Measurements from ENCODE around the gene CEP95. TPM values are rescaled to one million over a fixed set of nuclear protein-coding genes. Genes with fewer than 3 reads are reported as not detected.

The CEP95 gene
- total and polyA plus RNA-seq, 2 of the 13 experiments (the other 11 are each of a cell fraction or from before 2014, with no cell fraction given), result 65.9 to 68.8 TPM

- ATAC-seq, result no peak
- H3K36me3 ChIP-seq (replicated peaks in 1 of 2; ENCODE audit: control insufficient read depth in 1 of 2, insufficient read depth in 2 of 2, low read length in 2 of 2), result no peaks in the 10 kb centered on the region
- H3K27ac ChIP-seq (ENCODE audit: extremely low read length, insufficient read depth, low read length), result no peak overlapping the region
- no peaks in the 10 kb centered on the region for H3K4me1 ChIP-seq (ENCODE audit: insufficient read depth, low read length)
- FAIRE-seq, result no peak
- 62% methylated on average over 3 of the region's 3 CpGs for WGBS (ENCODE audit: low lambda C conversion rate)
- no peak for DNase-seq (ENCODE audit: low spot score)
- ChIA-PET POLR2A (no interaction called here), CTCF (ENCODE audit: low intra/inter-chr PET ratio, low total read pairs) (no interaction called here)
- H4K20me1 ChIP-seq (ENCODE audit: insufficient read depth, low read length), result no peaks in the 10 kb centered on the region
- BruUV-seq (replicated peaks), result no TSS peak
- no peak overlapping the region for H2AFZ ChIP-seq (ENCODE audit: low read length)
- peaks cover 0 to 2% of the 10 kb centered on the region in 2 experiments; a peak in 1 of 5 replicates for H3K27me3 ChIP-seq (ENCODE audit: control insufficient read depth in 1 of 2, insufficient read depth in 2 of 2, low read length in 2 of 2)
- H3K79me2 ChIP-seq (ENCODE audit: insufficient read depth, low read length), result no peaks in the 10 kb centered on the region
- no peak overlapping the region for H3K4me3 ChIP-seq (replicated peaks in 1 of 3; ENCODE audit: insufficient read depth in 1 of 3, low read depth in 2 of 3, low read length in 3 of 3)
- H3K9me3 ChIP-seq (ENCODE audit: low read length), result no peaks in the 10 kb centered on the region
- H3K9ac ChIP-seq (ENCODE audit: insufficient read depth, low read depth, low read length), result no peak overlapping the region
- in situ Hi-C loops (cut with HindIII; ENCODE audit: extremely low pct_ligation_motif_present, low pct_unique_long_range_greater_than_20kb) (no loop called here), intact Hi-C loops (cut with micrococcal nuclease; ENCODE audit: unreplicated experiment) (no loop called here)
- H3K4me2 ChIP-seq (ENCODE audit: low read depth, low read length), result no peak overlapping the region
- TF ChIP-seq ZFP1 (CRISPR knock-in tag; IDR thresholded peaks at IDR 0.05), result no peak
- TF ChIP-seq CEBPB (IDR thresholded peaks at IDR 0.05; ENCODE audit: borderline replicate concordance, low read depth, low read length), result peak; percentile 63
Measured at GRCh38 chr17:64471440-64471839, 35.3 kb upstream of the CEP95 start.

DNA sequence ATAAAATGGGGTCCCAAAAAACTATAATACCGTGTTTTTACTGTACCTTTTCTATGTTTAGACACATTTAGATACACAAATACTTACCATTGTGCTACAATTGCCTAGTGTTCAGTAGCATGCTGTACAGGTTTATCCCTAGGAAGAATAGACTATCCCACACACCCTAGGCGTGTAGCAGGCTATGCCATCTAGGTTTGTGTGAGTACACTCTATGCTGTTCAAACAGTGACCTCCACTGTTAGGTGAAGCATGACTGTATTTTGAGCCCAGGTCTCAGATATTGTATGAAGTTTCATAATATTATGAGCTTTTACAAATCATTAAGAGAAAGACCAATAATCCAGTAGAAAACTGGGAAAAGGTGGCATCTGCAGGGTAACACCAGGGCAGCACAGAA is 34.2 kb upstream of the CEP95 start:
- ATAC-seq, result peak; percentile 74
- Histone ChIP-seq H3K4me2 (ENCODE audit: low read depth, low read length) (no peak overlapping the region), H3K27me3 (ENCODE audit: control insufficient read depth in 1 of 2, insufficient read depth in 2 of 2, low read length in 2 of 2) (no peaks in the 10 kb centered on the region), H3K4me3 (replicated peaks in 1 of 3; ENCODE audit: insufficient read depth in 1 of 3, low read depth in 2 of 3, low read length in 3 of 3) (no peak overlapping the region), H2AFZ (ENCODE audit: low read length) (no peak overlapping the region), H3K4me1 (ENCODE audit: insufficient read depth, low read length) (no peaks in the 10 kb centered on the region), H4K20me1 (ENCODE audit: insufficient read depth, low read length) (no peaks in the 10 kb centered on the region), H3K36me3 (replicated peaks in 1 of 2; ENCODE audit: control insufficient read depth in 1 of 2, insufficient read depth in 2 of 2, low read length in 2 of 2) (no peaks in the 10 kb centered on the region; a peak in 2 of 5 replicates), H3K9ac (ENCODE audit: insufficient read depth, low read depth, low read length) (no peak overlapping the region), H3K79me2 (ENCODE audit: insufficient read depth, low read length) (no peaks in the 10 kb centered on the region), H3K9me3 (ENCODE audit: low read length) (no peaks in the 10 kb centered on the region), H3K27ac (ENCODE audit: extremely low read length, insufficient read depth, low read length) (no peak overlapping the region)
- no peak for DNase-seq (ENCODE audit: low spot score)
- in situ Hi-C loops (cut with HindIII; ENCODE audit: extremely low pct_ligation_motif_present, low pct_unique_long_range_greater_than_20kb), result no loop called here
- CTCF ChIA-PET (ENCODE audit: low intra/inter-chr PET ratio, low total read pairs), result no interaction called here
- POLR2A ChIA-PET, result no interaction called here
- intact Hi-C loops (cut with micrococcal nuclease; ENCODE audit: unreplicated experiment), result no loop called here
- no peak for FAIRE-seq
- BruUV-seq (replicated peaks), result no TSS peak
- WGBS (ENCODE audit: low lambda C conversion rate), result 73% methylated on average over 2 of the region's 2 CpGs
- TF ChIP-seq ZNF326 (CRISPR knock-in tag; IDR thresholded peaks at IDR 0.05; ENCODE audit: borderline replicate concordance) (no peak), ZHX1 (CRISPR knock-in tag; IDR thresholded peaks at IDR 0.05; ENCODE audit: low read depth) (no peak), TFE3 (CRISPR knock-in tag; IDR thresholded peaks at IDR 0.05) (no peak), MIXL1 (CRISPR knock-in tag; IDR thresholded peaks at IDR 0.05) (no peak), ATF7 (IDR thresholded peaks at IDR 0.05) (no peak), ATF7 (CRISPR knock-in tag; IDR thresholded peaks at IDR 0.05) (no peak), MED1 (CRISPR knock-in tag; IDR thresholded peaks at IDR 0.05) (no peak), GPBP1L1 (CRISPR knock-in tag; IDR thresholded peaks at IDR 0.05) (no peak), ZNF577 (CRISPR knock-in tag; IDR thresholded peaks at IDR 0.05; ENCODE audit: borderline replicate concordance, low read depth) (no peak), HNRNPH1 (optimal IDR thresholded peaks at IDR 0.05; ENCODE audit: low read depth, low read length) (no peak), ZNF775 (CRISPR knock-in tag; IDR thresholded peaks at IDR 0.05; ENCODE audit: borderline replicate concordance) (no peak), CHCHD3 (CRISPR knock-in tag; IDR thresholded peaks at IDR 0.05) (no peak)
- TF ChIP-seq, protein P1, sequence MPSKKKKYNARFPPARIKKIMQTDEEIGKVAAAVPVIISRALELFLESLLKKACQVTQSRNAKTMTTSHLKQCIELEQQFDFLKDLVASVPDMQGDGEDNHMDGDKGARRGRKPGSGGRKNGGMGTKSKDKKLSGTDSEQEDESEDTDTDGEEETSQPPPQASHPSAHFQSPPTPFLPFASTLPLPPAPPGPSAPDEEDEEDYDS (CRISPR knock-in tag; IDR thresholded peaks at IDR 0.05), result no peak

All from HepG2 (cell line).